ENCODE data around the gene PPIL4.
A peak's percentile ranks its signal among the peaks of the same experiment; 100 is the strongest.
"Not testable (repeated sequence)": the region's sequence is repeated elsewhere in the genome, so short reads cannot be mapped to it uniquely, and the experiment has no call there.

Gene PPIL4

DNA sequence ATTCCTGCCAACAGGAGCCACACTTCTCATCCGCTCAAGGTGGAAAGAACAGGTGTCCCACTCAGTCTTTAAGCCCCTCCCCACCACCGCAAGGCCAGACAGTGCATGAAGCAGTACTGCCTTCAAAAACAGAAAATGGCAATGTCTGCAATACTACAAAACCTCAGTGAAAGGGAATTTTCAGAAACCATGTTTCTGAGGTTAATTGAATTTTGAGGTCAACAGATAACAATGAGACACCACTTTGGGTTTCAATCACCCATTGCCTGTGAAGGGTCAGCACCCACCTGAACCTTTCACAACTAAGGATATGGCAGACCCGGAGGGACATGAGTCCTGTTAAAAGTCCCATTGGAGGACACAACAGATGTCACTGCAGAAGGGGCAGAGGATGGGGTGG lies 74.0 kb downstream of the PPIL4 start:
- H3K4me1 Mint-ChIP-seq: peaks cover 32% of the 10 kb centered on the region
- H3K9me3 Mint-ChIP-seq: no peaks in the 10 kb centered on the region
- DNase-seq: no peak
- TF ChIP-seq, protein P1, sequence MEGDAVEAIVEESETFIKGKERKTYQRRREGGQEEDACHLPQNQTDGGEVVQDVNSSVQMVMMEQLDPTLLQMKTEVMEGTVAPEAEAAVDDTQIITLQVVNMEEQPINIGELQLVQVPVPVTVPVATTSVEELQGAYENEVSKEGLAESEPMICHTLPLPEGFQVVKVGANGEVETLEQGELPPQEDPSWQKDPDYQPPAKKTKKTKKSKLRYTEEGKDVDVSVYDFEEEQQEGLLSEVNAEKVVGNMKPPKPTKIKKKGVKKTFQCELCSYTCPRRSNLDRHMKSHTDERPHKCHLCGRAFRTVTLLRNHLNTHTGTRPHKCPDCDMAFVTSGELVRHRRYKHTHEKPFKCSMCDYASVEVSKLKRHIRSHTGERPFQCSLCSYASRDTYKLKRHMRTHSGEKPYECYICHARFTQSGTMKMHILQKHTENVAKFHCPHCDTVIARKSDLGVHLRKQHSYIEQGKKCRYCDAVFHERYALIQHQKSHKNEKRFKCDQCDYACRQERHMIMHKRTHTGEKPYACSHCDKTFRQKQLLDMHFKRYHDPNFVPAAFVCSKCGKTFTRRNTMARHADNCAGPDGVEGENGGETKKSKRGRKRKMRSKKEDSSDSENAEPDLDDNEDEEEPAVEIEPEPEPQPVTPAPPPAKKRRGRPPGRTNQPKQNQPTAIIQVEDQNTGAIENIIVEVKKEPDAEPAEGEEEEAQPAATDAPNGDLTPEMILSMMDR (IDR thresholded peaks at IDR 0.05): no peak
- no peaks in the 10 kb centered on the region for H3K36me3 Mint-ChIP-seq (ENCODE audit: low read depth)
- no peak overlapping the region for H3K27ac Mint-ChIP-seq
- no peak overlapping the region for H3K4me3 Mint-ChIP-seq
- peaks cover 7% of the 10 kb centered on the region for H3K27me3 Mint-ChIP-seq (ENCODE audit: low read depth, poor library complexity)

DNA sequence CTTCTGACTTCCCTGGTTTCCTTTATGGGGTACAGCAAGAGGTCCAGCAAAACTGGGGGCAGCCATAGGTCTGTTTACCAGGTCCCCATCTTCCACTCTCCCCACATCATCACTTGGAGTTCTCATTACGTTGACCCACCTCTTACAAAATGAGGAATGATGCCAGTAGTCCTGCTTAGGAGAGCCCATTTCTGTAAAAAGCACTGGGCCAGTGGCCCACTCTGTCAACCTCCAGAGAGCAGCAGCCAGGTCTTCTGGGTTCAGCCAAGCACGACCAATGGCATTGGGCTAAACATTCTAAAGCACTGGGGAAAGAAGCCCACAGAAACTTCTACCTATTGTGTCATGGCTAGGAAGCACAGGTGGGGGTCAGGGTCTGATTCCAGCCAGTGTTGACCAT lies 74.9 kb downstream of the PPIL4 start:
- no peak overlapping the region for H3K4me3 Mint-ChIP-seq
- peaks cover 39% of the 10 kb centered on the region for H3K4me1 Mint-ChIP-seq
- H3K27me3 Mint-ChIP-seq (ENCODE audit: low read depth, poor library complexity): peaks cover 4% of the 10 kb centered on the region
- H3K27ac Mint-ChIP-seq: no peak overlapping the region
- H3K9me3 Mint-ChIP-seq: no peaks in the 10 kb centered on the region
- no peaks in the 10 kb centered on the region for H3K36me3 Mint-ChIP-seq (ENCODE audit: low read depth)
- TF ChIP-seq, protein P1 (IDR thresholded peaks at IDR 0.05): no peak
- no peak for DNase-seq

DNA sequence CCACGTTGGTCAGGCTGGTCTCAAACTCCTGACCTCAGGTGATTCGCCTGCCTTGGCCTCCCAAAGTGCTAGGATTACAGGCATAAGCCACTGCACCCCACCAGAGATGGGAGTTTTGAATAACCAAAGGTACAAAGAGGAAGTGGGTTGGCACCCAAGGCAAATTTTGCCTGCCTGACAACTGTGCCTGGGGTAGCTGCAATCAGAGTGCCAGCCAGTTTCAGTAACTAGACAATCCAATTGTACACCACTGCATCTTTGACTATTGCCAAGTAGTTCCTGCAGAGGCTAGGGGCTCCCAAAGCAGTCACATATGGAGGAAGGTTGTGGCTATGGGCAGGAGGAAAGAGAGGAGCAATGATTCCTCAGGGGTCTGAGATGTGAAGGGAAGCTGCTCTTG lies 77.7 kb downstream of the PPIL4 start:
- H3K4me3 Mint-ChIP-seq: no peak overlapping the region
- TF ChIP-seq, protein P1 (IDR thresholded peaks at IDR 0.05): no peak
- H3K27ac Mint-ChIP-seq: no peak overlapping the region
- no peak for DNase-seq
- H3K4me1 Mint-ChIP-seq: peaks cover 58% of the 10 kb centered on the region
- no peaks in the 10 kb centered on the region for H3K9me3 Mint-ChIP-seq
- peaks cover 8% of the 10 kb centered on the region for H3K27me3 Mint-ChIP-seq (ENCODE audit: low read depth, poor library complexity)
- no peaks in the 10 kb centered on the region for H3K36me3 Mint-ChIP-seq (ENCODE audit: low read depth)

DNA sequence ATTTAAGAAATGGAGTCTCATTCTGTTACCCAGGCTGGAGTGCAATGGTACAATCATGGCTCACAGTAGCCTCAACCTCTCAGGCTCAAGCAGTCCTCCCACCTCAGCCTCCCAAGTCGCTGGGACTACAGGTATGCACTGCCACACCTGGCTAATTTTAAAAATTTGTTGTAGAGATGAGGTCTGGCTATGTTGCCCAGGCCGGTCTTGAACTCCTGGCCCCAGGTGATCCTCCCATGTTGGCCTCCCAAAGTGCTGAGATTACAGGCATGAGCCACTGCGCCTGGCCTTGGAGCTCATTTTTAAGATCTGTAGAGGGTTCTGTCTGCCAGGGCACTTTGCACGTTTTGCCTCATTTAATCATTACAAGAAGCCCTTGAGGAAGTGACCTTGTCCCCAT lies 78.6 kb downstream of the PPIL4 start:
- Mint-ChIP-seq H3K9me3 (no peaks in the 10 kb centered on the region), H3K27me3 (ENCODE audit: low read depth, poor library complexity) (peaks cover 10% of the 10 kb centered on the region), H3K4me3 (no peak overlapping the region), H3K4me1 (peaks cover 56% of the 10 kb centered on the region), H3K27ac (no peak overlapping the region), H3K36me3 (ENCODE audit: low read depth) (no peaks in the 10 kb centered on the region)
- no peak for DNase-seq
- TF ChIP-seq, protein P1 (IDR thresholded peaks at IDR 0.05): no peak

DNA sequence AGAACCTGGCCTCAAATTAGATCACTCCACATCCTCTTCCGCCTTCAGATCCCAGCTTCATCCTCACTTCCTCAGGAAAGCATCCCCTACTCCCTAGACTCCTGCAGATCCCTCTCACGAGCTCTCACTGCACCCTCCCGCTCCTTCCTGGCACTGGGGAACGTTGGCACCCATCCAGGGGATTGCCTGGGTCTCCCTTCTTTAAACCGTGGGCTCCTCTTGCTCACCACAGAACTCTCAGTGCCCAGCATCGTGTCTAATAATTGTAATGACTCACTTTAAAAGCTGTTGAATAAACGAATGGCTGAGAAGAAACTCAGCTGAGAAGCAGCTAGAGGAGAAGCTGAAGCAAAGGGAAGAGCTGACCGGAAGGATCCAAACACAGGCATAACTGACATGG lies 81.4 kb downstream of the PPIL4 start:
- Mint-ChIP-seq H3K27me3 (ENCODE audit: low read depth, poor library complexity) (peaks cover 20% of the 10 kb centered on the region), H3K27ac (no peak overlapping the region), H3K4me1 (peaks cover 51% of the 10 kb centered on the region), H3K36me3 (ENCODE audit: low read depth) (no peaks in the 10 kb centered on the region), H3K9me3 (no peaks in the 10 kb centered on the region), H3K4me3 (no peak overlapping the region)
- no peak for DNase-seq
- TF ChIP-seq, protein P1 (IDR thresholded peaks at IDR 0.05): no peak

DNA sequence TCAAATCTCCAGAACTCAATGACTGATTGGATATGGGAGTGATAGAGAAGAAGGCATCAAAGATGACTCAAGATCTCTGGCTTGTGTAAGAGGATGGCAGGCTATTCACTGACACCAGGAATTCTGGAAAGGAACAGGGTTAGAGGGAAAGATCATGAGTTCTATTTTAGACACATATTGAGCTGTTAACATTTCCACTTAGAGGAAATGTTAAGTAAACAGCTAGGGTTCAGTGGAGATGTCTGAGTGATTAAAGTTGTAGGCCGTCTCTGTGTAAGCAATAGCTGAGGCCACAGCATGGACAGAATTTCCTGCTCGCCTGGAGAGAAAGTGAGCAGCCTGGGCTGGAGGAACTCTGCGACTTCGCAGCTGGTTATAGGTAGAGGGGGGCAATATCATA lies 82.1 kb downstream of the PPIL4 start:
- Mint-ChIP-seq H3K4me3 (no peak overlapping the region), H3K4me1 (peaks cover 51% of the 10 kb centered on the region), H3K27ac (no peak overlapping the region), H3K9me3 (no peaks in the 10 kb centered on the region), H3K27me3 (ENCODE audit: low read depth, poor library complexity) (peaks cover 25% of the 10 kb centered on the region), H3K36me3 (ENCODE audit: low read depth) (no peaks in the 10 kb centered on the region)
- no peak for DNase-seq
- TF ChIP-seq, protein P1 (IDR thresholded peaks at IDR 0.05): no peak

DNA sequence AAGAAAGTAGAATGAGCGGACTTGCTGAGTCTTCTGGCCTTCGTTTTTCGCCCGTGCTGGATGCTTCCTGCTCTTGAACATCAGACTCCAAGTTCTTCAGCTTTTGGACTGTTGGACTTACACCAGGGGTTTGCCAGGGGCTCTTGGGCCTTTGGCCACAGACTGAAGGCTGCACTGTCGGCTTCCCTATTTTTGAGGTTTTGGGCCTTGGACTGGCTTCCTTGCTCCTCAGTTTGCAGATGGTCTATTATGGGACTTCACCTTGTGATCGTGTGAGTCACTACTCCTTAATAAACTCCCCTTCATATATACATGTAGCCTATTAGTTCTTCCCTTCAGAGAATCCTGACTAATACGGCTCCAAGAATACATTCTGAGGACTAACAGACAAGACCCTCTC lies 83.1 kb downstream of the PPIL4 start:
- DNase-seq; H3K36me3 Mint-ChIP-seq (ENCODE audit: low read depth); H3K4me3 Mint-ChIP-seq; H3K9me3 Mint-ChIP-seq: not testable (repeated sequence)
- H3K27me3 Mint-ChIP-seq (ENCODE audit: low read depth, poor library complexity): peaks cover 21% of the 10 kb centered on the region
- peaks cover 42% of the 10 kb centered on the region for H3K4me1 Mint-ChIP-seq
- peak overlapping the region; percentile 10 for H3K27ac Mint-ChIP-seq
